Skin epidermis (tissue), 12 donors: ENCODE data around the gene ATP6V1C2.
"Not testable (repeated sequence)": the region's sequence is repeated elsewhere in the genome, so short reads cannot be mapped to it uniquely, and the experiment has no call there.

Experiments
- H3K27ac ChIP-seq, 21 experiments: fragments of 200-600 bp; sonication (generic) in 11 of 21; one replicate each; pipeline ENCODE4 v1.5.0; 2020; ENCODE audit warnings: mild to moderate bottlenecking in 3 of 21, inconsistent platforms in 2 of 21, moderate library complexity in 2 of 21
- H3K4me3 ChIP-seq, 7 experiments: fragments of 200-600 bp; sonication (generic) in 2 of 7; one replicate each; pipeline ENCODE4 v1.5.0; 2020; ENCODE audit warnings: inconsistent platforms in 2 of 7, mild to moderate bottlenecking in 2 of 7, moderate library complexity in 1 of 7

The ATP6V1C2 gene

DNA sequence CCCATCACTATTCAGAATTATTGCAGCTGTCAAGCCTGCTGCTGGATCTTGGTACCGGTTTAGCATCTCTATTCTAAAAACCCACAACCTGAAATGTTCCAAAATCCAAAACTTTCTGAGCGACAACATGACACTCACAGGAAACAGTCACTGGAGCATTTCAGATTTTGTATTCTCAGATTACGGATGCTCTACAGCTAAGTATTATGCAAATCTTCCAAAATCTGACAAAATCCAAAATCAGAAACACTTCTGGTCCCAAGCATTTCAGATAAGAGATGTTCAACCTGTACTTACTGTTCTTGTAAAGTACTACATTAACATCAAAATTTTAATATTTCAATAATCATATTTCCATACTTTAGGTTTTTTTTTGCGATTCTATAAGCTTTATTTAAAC is 78.7 kb downstream of the ATP6V1C2 start:
- no peak overlapping the region for H3K4me3 ChIP-seq

DNA sequence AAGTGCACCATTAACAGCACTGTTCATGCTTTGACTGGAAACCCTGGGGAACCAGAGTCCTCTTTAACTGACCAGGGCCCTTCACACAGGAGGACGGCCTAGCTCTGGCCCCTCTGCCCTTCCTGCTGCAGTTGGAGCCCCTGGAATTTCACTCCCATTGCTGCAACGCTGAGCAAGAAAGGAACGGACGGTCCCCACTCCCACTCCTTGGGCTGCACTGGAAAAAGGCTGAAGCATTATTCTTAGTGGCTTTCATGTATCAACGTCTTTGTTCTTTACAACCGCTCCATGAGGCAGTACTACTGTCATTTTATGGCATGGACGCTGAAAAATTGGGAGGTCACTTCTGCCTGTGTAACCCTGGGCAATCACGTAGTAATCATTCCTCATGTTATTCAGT is 81.2 kb downstream of the ATP6V1C2 start:
- no peak overlapping the region for H3K4me3 ChIP-seq
- H3K27ac ChIP-seq, result no peak overlapping the region

More for the DNA sequence above, 78.7 kb downstream of the ATP6V1C2 start:
- no peak overlapping the region for H3K27ac ChIP-seq

DNA sequence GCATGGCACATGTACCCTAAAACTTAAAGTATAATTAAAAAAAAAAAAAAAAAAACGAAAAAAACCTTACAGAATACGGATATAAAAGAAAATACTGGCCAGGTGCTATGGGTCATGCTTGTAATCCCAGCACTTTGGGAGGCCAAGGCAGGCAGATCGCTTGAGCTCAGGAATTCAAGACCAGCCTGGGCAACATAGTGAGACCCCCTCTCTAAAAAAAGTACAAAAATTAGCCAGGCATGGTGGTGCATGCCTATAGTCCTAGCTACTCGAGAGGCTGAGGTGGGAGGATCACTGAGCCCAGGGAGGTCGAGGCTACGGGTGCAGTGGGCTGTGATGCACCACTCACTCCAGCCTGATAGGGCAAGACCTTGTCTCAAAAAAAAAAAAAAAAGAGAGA is 84.6 kb downstream of the ATP6V1C2 start:
- H3K4me3 ChIP-seq, H3K27ac ChIP-seq: not testable (repeated sequence)

DNA sequence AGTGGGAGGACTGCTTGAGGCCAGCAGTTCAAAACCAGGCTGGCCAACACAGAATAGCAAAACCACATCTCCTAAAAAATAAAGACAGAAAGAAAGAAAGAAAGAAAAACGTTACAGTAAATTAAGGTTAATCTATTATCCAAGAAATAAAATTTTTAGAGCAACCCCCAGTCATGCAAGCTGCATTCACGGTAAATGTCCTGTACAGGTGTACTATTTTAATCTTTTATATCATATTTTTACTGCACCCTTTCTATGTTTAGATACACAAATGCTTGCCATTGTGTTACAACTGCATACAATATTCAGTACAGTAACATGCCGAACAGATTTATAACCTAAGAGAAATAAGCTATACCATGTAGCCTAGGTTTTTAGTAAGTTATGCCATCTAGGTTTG is 85.1 kb downstream of the ATP6V1C2 start:
- no peak overlapping the region for H3K27ac ChIP-seq
- no peak overlapping the region for H3K4me3 ChIP-seq

DNA sequence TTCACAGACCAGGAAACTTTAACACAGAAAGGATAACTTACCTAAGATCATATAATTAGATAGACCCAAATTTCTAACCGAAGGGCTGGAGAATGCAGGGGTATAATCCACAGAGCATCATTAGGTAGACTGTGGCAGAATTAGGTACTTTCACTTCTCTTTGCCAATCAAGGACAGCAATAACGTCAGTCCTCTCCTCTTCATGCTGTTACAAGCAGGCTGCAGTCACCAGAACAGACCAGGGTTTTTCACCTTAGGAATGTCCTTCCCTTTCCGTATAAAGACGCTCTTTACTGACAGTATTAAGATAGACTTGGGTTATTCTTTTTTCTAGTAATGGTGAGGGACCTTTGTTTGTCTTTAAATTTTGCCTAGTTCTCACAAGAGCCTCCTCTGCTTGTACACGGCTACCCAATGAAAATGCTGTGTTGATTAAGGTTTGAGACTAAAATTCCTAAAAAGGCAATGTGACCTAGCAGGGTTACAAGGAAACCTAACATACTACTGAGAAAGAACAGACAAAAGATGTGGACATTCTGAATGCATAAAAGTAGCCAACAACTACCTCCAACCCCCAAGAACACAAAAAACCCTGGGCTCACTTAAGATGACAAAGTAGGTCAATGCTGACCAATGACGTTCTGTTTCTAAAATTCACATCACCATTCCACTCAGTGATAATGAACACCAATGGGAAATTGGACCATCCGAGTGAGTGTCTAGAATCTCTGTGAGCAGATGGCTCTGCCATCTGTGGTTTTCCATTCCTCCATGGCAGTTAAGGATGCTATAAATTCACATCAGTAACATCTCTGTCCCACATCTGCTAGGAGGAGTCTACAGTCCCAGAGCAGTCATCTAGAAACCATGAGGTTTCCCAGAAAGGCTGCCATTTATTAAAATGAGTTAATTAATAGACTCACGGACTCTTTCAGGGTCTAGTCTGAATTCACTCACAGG is 89.1 kb downstream of the ATP6V1C2 start:
- H3K27ac ChIP-seq, result peak overlapping the region in 5 of 21 experiments; percentile 38 to 96 (median 91)
- H3K4me3 ChIP-seq, result peak overlapping the region in 2 of 7 experiments; percentile 65 to 98

DNA sequence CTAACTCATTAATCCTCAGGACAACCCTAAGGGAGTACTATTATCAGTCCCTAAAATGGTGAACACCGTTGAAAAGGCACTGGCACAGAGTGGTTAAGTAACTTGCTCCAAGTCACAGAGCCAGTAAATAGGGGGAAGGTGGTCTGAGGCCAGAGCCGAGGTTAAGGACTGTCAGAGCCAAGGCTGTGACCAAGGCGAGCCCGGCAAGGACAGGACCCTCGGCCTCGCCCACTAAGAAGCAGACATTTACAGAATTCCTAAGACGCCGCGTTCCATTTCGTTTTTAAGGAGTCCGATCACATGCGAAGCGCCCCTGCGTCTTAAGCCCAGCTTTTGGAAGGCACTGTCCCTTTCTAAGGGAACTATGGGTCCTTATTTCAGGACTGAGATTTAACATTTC is 90.1 kb downstream of the ATP6V1C2 start:
- peak overlapping the region; percentile 77 to 98 (median 91) for H3K27ac ChIP-seq
- H3K4me3 ChIP-seq, result peak overlapping the region; percentile 65 to 98 (median 79)

DNA sequence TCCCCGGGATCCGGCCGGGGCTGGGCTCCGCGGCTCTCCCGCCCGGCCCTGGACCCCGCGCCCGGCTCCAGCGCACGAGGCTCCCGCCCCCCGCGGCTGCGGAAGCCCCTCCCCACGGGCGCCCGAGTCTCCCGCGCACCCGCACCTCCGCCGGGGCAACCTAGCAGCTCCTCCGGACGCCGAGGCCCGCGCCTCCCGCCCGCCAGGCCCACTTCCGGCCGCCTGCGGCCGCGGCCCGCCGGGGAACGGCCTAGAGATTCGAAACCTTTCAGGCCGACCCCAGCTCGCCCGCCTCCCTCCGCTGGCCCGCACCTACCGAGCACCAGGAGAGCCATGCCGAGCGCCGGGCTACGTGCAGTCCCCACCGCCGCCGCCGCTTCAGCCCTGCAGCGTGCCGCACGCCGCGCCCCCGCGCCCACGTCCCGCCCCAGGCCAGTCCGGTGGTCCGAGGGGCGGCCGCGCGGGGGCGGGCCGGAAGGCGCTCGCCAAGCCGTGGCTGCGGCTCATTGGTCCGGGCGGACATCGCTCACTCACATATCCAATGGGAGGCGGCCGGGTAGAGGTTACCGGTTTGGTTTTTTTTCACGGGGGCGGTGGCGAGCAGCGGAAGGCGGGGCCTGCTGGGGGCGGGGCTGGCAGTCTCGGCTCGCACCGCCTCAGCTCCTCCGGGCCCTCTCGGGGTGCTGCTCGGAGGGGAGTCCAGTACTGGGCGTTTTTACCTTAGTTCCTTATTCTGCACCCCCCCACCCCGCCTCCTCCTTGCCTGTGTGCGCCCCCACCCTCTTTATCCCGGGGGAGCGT is 91.1 kb downstream of the ATP6V1C2 start, which contains the start of gene PDIA6:
PDIA6 (minus strand) TSS at position 424 of the 801 bp plus-strand sequence; CDS start at position 335, 89 bp downstream.
- peak within 1 kb of the TSS; percentile 77 to 98 (median 91) for H3K27ac ChIP-seq
- peak within 1 kb of the TSS; percentile 65 to 98 (median 79) for H3K4me3 ChIP-seq

DNA sequence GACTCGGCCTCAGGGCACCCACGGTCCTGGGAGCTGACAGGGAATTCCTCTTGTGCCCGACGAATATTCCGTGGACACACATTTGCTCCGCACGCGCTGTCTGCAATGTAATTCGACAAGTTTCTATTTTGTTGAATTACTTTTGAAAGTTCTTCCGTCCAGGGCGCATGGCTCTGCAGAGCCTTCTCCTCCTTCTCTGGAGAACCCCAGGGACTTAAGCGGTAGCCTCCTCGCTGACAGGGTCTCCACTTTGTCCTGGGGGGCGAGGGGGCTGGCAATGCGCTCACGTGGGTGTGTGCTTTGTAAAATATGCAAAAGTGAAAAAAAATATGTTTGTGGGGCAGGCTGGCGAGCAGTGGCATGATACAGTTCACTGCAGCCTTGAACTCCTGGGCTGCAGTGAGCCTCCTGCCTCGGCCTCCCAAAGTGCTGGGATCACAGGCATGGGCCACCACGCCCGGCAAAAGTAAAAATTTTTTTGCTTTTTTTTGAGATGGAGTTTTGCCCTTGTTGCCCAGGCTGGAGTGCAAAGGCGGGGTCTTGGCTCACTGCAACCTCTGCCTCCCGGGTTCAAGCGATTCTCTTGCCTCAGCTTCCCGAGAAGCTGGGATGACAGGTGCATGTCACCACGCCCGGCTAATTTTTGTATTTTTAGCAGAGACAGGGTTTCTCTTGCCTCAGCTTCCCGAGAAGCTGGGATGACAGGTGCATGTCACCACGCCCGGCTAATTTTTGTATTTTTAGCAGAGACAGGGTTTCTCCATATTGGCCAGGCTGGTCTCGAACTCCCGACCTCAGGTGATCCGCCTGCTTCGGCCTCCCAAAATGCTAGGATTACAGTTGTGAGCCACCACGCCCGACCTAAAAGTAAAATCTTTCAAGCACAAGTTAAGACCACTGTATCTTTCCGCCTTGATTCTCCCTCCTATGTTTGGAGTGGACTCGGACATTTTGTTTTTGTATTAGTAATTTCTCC is 92.0 kb downstream of the ATP6V1C2 start:
- peak overlapping the region in 19 of 21 experiments; percentile 30 to 98 (median 89) for H3K27ac ChIP-seq
- peak overlapping the region; percentile 65 to 98 (median 79) for H3K4me3 ChIP-seq

DNA sequence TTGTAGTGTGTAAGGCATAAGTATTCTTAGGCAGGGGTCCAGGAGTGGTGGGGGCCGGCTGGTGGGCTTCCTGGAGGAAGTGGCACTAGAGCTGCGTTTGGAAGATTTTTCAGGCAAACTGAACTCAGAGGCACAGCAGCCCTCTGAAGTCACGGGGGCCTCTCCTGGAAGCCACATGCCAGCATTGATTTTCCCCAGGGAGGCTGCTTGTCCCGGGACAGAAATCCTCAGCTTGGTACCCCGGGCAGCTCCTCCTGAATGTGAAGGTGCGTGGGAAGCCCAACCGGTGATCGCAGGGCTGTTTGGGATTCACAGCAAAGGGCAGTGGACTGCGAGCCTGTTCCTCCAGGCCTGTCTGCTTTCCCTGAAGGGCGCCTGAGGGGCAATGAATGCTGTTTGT is 92.7 kb downstream of the ATP6V1C2 start:
- Histone ChIP-seq H3K4me3 (no peak overlapping the region), H3K27ac (no peak overlapping the region)

DNA sequence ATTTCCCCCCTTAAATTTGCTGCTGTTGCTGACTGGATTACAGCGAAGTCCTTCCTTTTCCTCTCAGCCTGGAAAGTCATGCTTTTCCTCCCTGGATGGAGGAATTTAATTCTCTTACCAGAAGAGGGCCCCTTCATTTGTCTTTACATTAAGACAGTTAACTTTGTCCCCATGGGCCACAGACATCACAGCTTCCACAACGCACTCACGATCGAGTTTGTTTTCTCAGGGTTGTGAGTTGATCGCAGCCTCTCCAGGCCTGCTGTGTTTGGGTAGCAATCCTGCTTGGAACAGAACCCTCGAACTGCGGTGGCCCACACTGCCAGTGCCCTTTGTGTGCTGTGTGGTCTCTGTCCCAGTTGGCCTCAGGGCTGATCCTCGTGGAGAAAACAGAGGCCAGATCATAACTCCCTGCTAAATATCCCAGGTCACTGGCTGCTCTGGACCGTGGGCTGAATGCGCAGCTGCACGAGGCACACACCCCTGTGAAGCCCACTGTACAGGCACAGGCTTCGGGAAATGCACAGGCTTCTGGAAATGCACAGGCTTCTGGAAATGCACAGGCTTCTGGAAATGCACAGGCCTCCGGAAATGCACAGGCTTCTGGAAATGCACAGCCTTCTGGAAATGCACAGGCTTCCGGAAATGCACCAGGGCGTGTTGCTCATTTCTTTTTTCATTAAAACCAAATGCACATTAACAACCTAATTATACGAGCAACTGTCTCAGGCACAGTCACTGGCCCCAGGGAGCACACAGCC is 93.3 kb downstream of the ATP6V1C2 start:
- no peak overlapping the region for H3K4me3 ChIP-seq
- H3K27ac ChIP-seq, result no peak overlapping the region

DNA sequence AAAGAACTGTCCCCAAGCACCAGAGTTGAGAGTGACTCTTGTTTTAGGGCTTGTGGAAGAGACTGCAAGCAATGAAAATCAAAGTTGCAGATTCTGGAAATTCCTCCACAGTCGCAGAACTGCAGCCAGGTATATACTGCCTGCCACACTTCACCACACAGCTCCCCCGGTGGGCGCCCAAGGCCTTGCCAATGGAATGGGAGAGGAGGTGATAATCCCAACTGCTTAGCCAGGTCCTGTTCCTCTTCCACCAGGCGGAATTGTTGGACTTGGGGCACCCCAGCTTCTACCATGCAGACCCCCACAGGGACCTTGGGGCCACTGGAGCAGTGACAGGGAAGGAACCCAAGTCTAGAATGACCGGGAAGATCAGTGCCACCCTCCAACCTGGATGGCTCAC is 96.0 kb downstream of the ATP6V1C2 start:
- Histone ChIP-seq H3K4me3 (no peak overlapping the region), H3K27ac (no peak overlapping the region)

DNA sequence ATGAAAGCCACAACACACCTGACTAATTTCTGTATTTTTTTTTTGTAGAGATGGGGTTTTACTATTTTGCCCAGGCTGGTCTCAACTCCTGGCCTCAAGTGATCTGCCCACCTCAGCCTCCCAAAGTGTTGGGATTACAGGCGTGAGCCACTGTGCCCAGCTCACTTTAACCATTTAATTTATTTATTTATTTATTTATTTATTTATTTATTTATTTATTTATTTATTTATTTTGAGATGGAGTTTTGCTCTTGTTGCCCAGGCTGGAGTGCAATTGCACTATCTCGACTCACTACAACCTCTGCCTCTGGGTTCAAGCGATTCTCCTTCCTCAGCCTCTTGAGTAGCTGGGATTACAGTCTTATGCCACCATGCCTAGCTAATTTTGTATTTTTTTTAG is 96.9 kb downstream of the ATP6V1C2 start:
- H3K4me3 ChIP-seq, H3K27ac ChIP-seq: not testable (repeated sequence)

DNA sequence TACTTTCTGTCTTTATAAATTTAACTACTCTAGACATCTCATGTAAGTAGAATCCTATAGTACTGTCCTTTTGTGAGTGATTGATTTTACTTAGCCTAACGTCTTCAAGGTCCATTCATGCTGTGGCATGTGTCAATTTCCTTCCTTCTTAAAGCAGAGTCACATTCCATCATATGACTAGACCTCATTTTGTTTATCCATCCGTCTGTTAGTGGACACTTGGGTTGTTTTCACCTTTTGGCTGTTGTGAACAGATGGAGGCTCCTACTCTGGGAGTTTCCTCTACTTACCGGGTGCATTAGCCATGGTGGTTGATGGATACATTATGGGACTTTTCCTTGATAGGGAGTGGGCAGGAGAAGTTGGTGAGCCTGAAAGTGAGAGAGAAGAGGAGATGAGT is 97.6 kb downstream of the ATP6V1C2 start:
- no peak overlapping the region for H3K4me3 ChIP-seq
- no peak overlapping the region for H3K27ac ChIP-seq

DNA sequence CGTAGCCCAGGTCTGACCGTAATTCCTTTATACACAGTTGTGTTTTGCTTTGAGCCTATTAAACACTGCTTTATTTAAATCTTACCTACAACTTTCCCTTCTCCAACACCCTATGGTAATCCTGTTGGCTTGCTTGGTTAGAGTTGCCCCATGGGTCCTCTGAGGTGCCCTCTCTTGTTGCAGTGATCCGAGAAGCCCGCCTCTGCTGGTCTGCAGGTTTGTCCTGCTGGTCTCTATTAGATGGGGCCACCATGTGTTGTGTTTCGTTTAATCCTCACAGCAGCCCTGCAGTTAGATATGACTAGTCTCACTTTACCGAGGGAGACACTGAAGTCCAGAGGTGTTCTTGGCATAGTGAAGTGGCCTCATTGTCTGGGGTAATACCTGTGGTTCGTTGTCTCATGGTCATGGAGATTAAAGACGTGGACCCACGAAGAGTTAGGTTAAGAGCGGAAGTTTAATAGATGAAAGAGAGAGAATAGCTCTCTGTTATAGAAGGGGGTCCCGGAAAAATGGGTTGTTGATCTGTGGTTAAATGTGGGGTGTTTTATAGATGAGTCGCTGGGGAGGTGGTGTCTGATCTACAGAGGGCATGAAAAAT is 98.4 kb downstream of the ATP6V1C2 start:
- Histone ChIP-seq H3K4me3 (no peak overlapping the region), H3K27ac (no peak overlapping the region)

DNA sequence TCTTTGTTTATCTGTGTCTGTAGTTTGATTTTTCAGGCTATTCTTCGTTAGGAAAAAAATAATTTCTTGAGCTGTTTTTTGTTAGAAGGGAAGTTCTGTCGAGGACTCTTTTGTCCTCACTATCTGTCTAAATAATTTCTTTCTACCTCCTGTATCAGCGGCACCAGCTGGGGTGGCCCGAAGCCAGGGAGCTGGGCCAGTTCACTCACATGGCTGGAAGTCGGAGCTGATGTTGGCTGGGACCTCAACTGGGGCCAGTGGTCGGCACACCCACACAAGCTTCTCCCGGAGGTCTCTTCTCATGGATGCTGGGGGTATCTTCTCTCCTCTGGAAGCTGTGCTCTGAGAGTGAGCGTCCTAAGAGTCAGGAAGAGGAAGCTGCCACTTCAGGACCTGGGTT is 99.1 kb downstream of the ATP6V1C2 start:
- Histone ChIP-seq H3K4me3 (no peak overlapping the region), H3K27ac (no peak overlapping the region)

DNA sequence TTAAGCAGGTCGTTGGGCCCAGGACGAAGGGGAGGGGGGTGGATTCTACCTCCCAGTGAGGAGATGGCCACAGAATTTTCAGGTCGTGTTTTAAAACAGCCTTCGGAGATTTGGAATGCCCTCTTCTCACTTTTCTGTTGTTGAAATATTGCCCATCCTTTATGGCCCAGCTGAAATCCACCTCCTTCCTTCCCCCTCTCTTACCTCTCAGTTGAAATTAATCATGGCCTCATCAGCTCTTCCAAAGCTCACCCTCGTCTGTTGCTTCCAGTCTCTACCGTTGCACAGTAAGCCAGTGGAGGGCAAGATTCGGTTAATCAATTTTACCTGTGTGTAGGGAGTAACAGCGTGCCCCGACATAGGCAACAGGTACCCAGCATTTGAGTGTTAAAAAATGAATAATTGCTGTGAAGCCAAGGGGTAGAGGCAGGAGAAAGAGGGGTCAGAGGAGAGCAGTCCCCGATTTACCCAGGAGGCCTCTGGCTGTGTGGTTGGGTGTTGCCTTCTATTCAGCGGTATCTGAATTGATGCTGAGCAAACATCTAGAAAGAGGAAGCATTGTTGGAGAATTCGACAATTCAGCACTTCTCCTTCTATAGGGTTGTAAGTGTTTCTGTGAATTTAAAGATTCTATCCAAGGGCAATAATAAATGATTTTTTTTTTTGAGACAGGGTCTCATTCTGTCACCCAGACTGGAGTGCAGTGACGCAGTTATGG is 99.7 kb downstream of the ATP6V1C2 start:
- no peak overlapping the region for H3K4me3 ChIP-seq
- H3K27ac ChIP-seq, result no peak overlapping the region

DNA sequence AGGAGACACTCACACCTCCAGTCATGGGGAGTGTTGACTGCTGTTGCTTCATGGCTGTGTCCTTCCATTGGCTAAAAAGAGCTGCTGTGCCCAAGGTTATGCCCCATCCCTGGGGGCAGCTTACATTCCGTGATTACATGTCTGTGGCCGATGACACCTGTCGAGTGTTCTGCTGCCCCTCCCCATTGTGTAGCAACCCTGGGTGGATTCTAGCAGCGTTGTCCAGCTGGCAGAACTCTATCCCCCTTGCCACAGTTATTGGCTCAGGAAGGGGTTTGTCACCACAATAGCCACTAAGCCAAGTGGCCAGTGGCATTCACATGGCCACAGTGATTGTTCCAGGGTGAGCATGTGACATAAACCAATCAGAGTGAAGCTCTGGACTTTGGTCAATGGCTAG is 102.8 kb downstream of the ATP6V1C2 start:
- Histone ChIP-seq H3K4me3 (no peak overlapping the region), H3K27ac (no peak overlapping the region)

DNA sequence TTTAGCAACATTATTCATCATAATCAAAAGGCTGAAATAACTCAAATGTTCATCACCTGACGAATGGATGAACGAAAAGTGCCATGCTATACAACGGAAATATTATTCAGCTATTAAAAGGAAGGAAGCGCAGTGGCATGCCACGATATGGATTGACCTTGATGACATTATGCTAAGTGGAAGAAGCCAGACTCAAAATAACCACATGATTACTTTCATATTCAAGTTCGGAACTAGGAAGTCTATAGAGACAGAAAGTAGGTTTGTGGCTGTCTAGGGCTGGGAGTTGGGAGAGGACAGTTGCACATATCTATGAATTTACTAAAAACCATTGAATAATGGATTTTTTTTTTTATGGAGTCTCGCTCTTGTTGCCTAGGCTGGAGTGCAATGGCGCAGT is 104.6 kb downstream of the ATP6V1C2 start:
- H3K4me3 ChIP-seq, result no peak overlapping the region
- H3K27ac ChIP-seq, result no peak overlapping the region
